ENCODE measurements around the gene CLPTM1L. TPM values are rescaled to one million over a fixed set of nuclear protein-coding genes. Genes with fewer than 3 reads are reported as not detected.

CLPTM1L gene
- total and polyA plus RNA-seq, 2 donors (not counting 1 experiment from before 2014, with no cell fraction given) = 78.4 to 99.9 TPM

DNA sequence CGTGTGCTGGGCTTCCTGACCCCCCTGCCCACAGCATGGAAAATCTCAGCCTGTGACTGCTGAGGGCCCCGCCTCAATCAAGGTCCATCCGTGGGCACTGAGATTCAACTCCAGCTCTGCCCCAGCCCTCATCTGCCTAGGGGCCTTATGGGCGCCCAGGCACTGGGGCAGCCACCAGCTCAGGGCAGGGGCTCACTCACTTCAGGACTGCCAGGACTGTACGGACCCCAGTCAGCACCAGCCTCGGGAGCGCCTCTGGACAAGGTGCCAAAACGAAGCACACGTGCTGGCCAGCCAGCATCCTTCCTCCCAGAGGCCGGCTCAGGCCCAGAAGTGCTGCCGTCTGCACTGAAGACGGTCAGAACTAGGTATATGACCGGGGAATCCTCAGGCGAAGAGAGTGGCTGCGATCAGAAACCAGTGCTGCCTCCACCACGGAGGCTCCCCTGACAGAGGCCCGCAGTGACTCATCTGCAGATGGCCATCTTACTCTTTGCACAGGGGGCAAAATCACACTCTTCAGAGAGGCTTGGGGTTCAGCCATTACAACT is 19.6 kb downstream of the CLPTM1L start:
- DNase-seq (no peak), ATAC-seq (ENCODE audit: low read depth) (no peak)
- H3K36me3 ChIP-seq (replicated peaks in 1 of 2; ENCODE audit: control extremely low read depth in 1 of 2, control insufficient read depth in 1 of 2, extremely low read depth in 1 of 2, insufficient read depth in 2 of 2, low read length in 1 of 2) = peaks cover 0 to 64% of the 10 kb centered on the region in 2 experiments
- Mint-ChIP-seq H3K9me3 (ENCODE audit: insufficient read depth) (no peaks in the 10 kb centered on the region), H3K4me3 (no peak overlapping the region), H3K27ac (no peak overlapping the region), H3K4me1 (no peaks in the 10 kb centered on the region), H3K27me3 (no peaks in the 10 kb centered on the region)
- TF ChIP-seq EZH2 (IDR thresholded peaks at IDR 0.05; ENCODE audit: borderline replicate concordance, insufficient read depth, low read depth, low read length, poor library complexity, severe bottlenecking) = no peak
- TF ChIP-seq, protein P1, sequence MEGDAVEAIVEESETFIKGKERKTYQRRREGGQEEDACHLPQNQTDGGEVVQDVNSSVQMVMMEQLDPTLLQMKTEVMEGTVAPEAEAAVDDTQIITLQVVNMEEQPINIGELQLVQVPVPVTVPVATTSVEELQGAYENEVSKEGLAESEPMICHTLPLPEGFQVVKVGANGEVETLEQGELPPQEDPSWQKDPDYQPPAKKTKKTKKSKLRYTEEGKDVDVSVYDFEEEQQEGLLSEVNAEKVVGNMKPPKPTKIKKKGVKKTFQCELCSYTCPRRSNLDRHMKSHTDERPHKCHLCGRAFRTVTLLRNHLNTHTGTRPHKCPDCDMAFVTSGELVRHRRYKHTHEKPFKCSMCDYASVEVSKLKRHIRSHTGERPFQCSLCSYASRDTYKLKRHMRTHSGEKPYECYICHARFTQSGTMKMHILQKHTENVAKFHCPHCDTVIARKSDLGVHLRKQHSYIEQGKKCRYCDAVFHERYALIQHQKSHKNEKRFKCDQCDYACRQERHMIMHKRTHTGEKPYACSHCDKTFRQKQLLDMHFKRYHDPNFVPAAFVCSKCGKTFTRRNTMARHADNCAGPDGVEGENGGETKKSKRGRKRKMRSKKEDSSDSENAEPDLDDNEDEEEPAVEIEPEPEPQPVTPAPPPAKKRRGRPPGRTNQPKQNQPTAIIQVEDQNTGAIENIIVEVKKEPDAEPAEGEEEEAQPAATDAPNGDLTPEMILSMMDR (IDR thresholded peaks at IDR 0.05) = no peak
- no peaks in the 10 kb centered on the region for H3K4me1 ChIP-seq (ENCODE audit: control insufficient read depth in 2 of 2, insufficient read depth in 2 of 2, low read length in 2 of 2)
- no peaks in the 10 kb centered on the region for H3K27me3 ChIP-seq (replicated peaks in 1 of 4; ENCODE audit: control extremely low read depth in 1 of 4, control insufficient read depth in 3 of 4, insufficient read depth in 4 of 4, low read length in 3 of 4)
- no peak overlapping the region for H3K9ac ChIP-seq (ENCODE audit: low read length)
- peaks cover 15% of the 10 kb centered on the region for H4K20me1 ChIP-seq (ENCODE audit: control insufficient read depth, insufficient read depth, low read length, poor library complexity, severe bottlenecking)
- H3K9me3 ChIP-seq (ENCODE audit: control extremely low read depth in 1 of 3, control insufficient read depth in 2 of 3, insufficient read depth in 1 of 3, low read length in 2 of 3) = no peaks in the 10 kb centered on the region
- H3K4me3 ChIP-seq (ENCODE audit: control extremely low read depth in 1 of 5, extremely low read depth in 1 of 5, insufficient read depth in 1 of 5, low read depth in 2 of 5, low read length in 4 of 5) = no peak overlapping the region
- no peak overlapping the region for H2AFZ ChIP-seq (ENCODE audit: insufficient read depth, low read depth, low read length, poor library complexity, severe bottlenecking)
- 95% methylated on average over 17 of the region's 17 CpGs for WGBS (ENCODE audit: insufficient coverage)
- H3K27ac ChIP-seq (ENCODE audit: low read length in 2 of 2) = no peak overlapping the region
- intact Hi-C loops (cut with micrococcal nuclease) = no loop called here
- peaks cover 13% of the 10 kb centered on the region for H3K79me2 ChIP-seq (ENCODE audit: control insufficient read depth, insufficient read depth, low read length)
- H3K4me2 ChIP-seq (replicated peaks; ENCODE audit: low read depth, low read length, poor library complexity, severe bottlenecking) = no peak overlapping the region
- POLR2A ChIA-PET = no interaction called here
- CTCF ChIA-PET = no interaction called here

DNA sequence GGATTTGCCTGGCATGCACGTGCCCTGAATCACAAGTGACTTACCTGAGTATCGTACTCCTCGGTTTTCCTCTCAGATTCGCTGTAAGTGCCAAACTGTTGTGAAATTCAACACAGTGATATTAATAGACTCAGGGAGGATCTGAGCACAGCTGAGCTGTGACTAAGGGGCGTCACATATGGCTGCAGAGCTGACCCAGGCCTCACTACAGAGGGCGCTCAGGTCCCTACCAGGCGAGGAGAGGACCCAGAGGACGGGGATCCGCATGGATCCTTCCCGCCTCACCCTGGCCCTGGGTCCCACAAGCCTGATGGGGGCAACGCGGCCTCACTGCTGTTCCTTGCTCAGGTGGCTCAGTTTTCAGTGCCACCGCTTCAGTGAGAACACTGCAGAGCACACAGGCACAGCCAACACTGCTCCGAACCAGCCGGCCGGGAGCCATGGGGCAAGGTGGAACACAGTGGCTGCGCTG is 20.1 kb downstream of the CLPTM1L start:
- ChIA-PET POLR2A (no interaction called here), CTCF (no interaction called here)
- H3K27me3 Mint-ChIP-seq = no peaks in the 10 kb centered on the region
- peaks cover 0 to 64% of the 10 kb centered on the region in 2 experiments for H3K36me3 ChIP-seq (replicated peaks in 1 of 2; ENCODE audit: control extremely low read depth in 1 of 2, control insufficient read depth in 1 of 2, extremely low read depth in 1 of 2, insufficient read depth in 2 of 2, low read length in 1 of 2)
- no peaks in the 10 kb centered on the region for H3K4me1 Mint-ChIP-seq
- no peak overlapping the region for H3K27ac ChIP-seq (ENCODE audit: low read length in 2 of 2)
- no peak overlapping the region for H3K4me2 ChIP-seq (replicated peaks; ENCODE audit: low read depth, low read length, poor library complexity, severe bottlenecking)
- TF ChIP-seq, protein P1 (IDR thresholded peaks at IDR 0.05) = no peak
- TF ChIP-seq EZH2 (IDR thresholded peaks at IDR 0.05; ENCODE audit: borderline replicate concordance, insufficient read depth, low read depth, low read length, poor library complexity, severe bottlenecking) = no peak
- H3K4me3 Mint-ChIP-seq = no peak overlapping the region
- 97% methylated on average over 17 of the region's 17 CpGs for WGBS (ENCODE audit: insufficient coverage)
- no peaks in the 10 kb centered on the region for H3K9me3 ChIP-seq (ENCODE audit: control extremely low read depth in 1 of 3, control insufficient read depth in 2 of 3, insufficient read depth in 1 of 3, low read length in 2 of 3)
- no peak overlapping the region for H3K9ac ChIP-seq (ENCODE audit: low read length)
- no peak overlapping the region for H2AFZ ChIP-seq (ENCODE audit: insufficient read depth, low read depth, low read length, poor library complexity, severe bottlenecking)
- no peaks in the 10 kb centered on the region for H3K4me1 ChIP-seq (ENCODE audit: control insufficient read depth in 2 of 2, insufficient read depth in 2 of 2, low read length in 2 of 2)
- peaks cover 15% of the 10 kb centered on the region for H4K20me1 ChIP-seq (ENCODE audit: control insufficient read depth, insufficient read depth, low read length, poor library complexity, severe bottlenecking)
- H3K27me3 ChIP-seq (replicated peaks in 1 of 4; ENCODE audit: control extremely low read depth in 1 of 4, control insufficient read depth in 3 of 4, insufficient read depth in 4 of 4, low read length in 3 of 4) = no peaks in the 10 kb centered on the region
- DNase-seq (no peak), ATAC-seq (ENCODE audit: low read depth) (no peak)
- H3K4me3 ChIP-seq (ENCODE audit: control extremely low read depth in 1 of 5, extremely low read depth in 1 of 5, insufficient read depth in 1 of 5, low read depth in 2 of 5, low read length in 4 of 5) = no peak overlapping the region
- H3K27ac Mint-ChIP-seq = no peak overlapping the region
- H3K79me2 ChIP-seq (ENCODE audit: control insufficient read depth, insufficient read depth, low read length) = peaks cover 11% of the 10 kb centered on the region
- intact Hi-C loops (cut with micrococcal nuclease) = no loop called here
- no peaks in the 10 kb centered on the region for H3K9me3 Mint-ChIP-seq (ENCODE audit: insufficient read depth)
